ENCODE data around the gene KCNQ1.

The KCNQ1 gene

GRCh38 chr11:2569731-2570210 lies 125.0 kb downstream of the KCNQ1 start:
- DNase-seq (ENCODE audit: low read depth), result no peak

- DNase-seq (ENCODE audit: low read depth), result no peak
Measured at GRCh38 chr11:2570211-2570811, 125.5 kb downstream of the KCNQ1 start.

- no peak for DNase-seq (ENCODE audit: low read depth)
Measured at GRCh38 chr11:2570841-2571597, 126.2 kb downstream of the KCNQ1 start.

GRCh38 chr11:2571598-2572281 lies 126.9 kb downstream of the KCNQ1 start:
- no peak for DNase-seq (ENCODE audit: low read depth)

GRCh38 chr11:2572491-2573239 lies 127.9 kb downstream of the KCNQ1 start:
- DNase-seq (ENCODE audit: low read depth), result no peak

DNA sequence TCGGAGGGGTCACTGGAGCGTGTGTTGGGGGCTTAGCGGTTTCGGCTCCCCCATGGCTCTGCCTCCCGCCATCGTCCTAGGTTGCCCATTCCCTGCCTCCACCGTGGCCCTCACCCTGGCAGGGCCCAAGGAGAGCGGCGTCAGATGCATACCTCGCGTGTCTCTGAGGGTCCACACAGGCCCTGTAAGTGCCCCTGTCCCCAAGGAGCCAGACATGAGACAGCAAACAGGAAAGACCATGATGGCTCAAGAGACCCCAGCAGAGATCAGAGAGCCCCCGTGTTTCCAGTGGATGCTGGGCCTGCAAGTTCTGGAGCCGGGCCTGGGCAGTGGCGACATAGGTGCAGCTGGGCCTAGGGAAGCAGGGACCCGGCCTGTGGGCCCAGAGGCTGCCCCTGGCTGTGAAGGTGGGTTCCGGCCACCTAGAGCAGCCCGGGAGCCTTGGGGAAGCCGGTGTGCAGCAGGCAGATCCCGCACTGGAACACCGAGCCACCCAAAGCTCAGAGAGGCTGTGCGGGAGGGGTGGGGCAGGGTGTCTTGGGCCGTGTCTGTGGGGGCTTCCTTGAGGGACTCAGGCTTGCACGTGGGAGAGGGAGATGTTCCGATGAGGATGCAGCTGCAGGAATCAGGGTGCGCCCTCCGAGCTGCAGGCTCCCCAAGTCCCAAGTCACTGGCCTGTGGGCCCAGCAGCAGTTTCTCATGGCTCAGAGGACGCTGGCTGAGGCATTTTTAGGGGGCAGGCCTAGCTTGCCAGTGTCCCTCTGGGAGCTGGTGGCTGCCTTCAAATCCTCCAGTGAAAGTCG lies 128.6 kb downstream of the KCNQ1 start:
- DNase-seq (ENCODE audit: low read depth), result no peak

DNA sequence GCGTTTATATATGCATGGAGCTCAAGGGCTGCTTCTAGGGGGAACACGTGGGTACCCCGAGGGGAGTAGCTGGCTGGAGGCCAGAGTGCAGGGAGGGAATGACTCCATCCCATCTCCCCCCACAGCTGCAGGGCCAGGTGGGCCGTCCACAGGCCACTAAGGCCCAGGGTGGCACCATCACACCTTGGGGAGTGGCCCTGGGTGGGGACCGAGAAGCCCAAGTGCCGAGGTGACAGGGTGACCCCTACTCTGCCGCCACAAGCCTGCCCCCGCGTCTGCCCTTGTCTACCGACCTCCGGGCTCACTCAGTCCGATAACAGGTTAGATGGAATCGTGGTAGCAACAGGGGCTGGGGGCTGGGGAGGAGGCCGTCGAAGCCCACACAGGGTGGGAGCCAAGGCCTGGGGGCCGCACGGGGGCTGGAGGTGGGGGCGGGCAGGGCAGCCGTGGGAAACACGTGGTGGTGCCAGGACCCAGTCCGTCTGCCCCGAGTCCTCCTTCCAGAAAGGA lies 129.3 kb downstream of the KCNQ1 start:
- no peak for DNase-seq (ENCODE audit: low read depth)

DNA sequence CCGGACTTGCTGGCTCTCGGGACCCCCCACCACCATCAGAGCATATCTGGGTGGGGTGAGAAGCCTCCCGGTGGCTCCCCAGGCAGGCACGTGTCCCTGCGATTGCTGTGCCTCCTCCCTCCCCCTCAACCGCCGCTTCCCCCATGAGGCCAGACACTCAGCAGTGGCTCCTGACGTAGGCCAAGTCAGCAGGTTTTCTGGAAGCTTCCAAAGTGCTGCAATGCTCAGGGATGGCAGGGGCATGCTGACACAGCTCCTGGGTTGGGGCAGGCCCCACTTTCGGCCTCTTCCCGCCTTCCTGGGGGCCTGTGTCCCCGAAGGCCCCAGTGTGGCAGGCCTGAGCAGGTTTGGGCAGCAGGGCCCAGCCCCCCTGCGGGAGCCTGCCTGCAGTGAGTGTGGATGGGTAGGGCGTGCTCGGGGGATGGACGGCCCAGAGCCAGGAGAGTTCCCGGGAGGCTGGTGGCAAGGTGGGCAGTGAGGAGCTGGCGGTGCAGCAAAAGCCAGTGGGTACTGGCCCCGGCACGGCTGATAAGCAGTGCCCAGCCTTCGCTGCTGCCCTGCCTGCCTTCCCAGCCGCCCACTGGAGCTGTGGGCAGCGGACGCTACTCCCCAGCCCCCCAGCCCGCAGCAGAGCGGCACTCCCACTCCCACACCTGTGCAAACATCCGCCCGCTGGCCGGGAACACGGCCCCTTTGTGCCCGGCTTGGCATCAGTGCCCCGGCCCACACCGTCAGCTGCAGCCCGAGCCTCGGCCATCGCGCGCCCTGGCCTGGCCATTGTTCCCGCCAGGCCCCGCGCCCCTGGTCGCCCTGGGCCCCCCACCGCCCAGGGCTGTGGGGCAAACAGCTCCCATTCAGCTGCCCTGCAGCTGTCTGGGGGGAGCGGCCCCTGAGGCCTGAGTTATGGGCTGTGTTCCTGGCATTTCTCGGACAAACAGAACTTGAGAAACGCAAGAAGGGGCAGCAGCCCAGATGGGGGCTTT lies 130.0 kb downstream of the KCNQ1 start:
- no peak for DNase-seq (ENCODE audit: low read depth)

DNA sequence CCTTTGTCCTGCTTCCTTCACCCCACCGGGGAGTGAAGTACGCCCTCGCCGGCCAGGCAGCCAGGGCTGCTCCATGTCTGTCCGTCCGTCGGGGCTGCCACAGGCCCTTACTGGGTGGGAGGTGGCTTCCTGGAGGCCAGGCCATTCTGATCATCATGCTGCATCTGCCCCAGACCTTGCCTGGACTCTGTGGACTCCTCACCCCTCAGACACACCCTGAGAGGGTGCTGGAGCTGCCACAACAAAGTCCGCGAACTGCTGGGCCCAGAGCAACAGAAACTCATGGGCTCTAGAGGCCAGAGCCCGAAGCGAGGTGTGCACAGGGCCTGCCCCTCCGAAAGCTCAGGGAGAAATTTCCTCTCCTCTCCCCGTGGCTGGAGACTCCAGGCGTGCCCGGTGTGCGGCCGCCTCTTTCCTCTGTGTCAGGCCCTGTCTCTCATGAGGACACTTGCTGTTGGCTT lies 130.8 kb downstream of the KCNQ1 start:
- DNase-seq (ENCODE audit: low read depth), result no peak

DNA sequence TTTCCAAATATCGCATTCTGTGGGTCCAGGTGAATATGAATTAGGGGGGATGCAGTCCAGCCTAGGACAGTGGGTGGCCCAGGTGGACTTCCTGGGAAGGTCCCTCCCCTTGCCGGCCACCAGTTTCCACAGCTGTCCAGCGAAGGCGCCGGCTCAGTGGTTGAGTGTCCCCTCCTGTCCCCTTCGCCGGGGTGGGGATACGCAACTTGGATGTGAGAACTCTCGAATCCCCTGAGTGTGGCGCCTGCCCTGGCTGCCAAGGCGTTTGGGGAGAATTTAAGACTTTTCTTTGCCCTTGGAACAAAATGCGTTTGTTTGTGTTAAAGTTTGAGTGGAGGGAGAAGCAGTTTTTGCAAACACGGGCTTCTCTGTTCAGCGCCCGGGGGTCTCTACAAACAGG lies 131.3 kb downstream of the KCNQ1 start:
- no peak for DNase-seq (ENCODE audit: low read depth)

GRCh38 chr11:2576549-2576948 lies 131.7 kb downstream of the KCNQ1 start:
- no peak for DNase-seq (ENCODE audit: low read depth)

- no peak for DNase-seq (ENCODE audit: low read depth)
Measured at GRCh38 chr11:2577031-2577990, 132.5 kb downstream of the KCNQ1 start.

GRCh38 chr11:2577991-2578928 lies 133.5 kb downstream of the KCNQ1 start:
- no peak for DNase-seq (ENCODE audit: low read depth)

- no peak for DNase-seq (ENCODE audit: low read depth)
Measured at GRCh38 chr11:2578929-2579270, 134.1 kb downstream of the KCNQ1 start.

GRCh38 chr11:2579315-2580060 lies 134.7 kb downstream of the KCNQ1 start:
- DNase-seq (ENCODE audit: low read depth), result no peak

DNA sequence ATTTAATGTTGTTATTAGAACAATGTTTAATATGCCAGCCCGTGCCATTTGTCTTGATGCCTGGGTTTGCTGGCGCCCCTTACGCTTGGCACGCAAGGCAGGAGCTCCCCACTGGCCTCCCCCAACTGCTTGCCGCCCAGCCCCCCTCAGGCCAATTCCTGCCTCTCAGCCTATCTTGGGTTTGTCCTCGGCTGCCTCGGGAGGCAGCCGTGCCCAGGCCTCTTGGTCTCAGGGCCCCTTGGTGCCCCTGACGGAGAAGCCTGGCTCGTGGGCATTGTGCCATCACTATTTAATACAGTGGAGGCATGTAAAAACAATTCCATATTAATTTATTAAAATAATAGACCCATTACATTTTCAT lies 135.2 kb downstream of the KCNQ1 start:
- DNase-seq (ENCODE audit: low read depth), result no peak

GRCh38 chr11:2580571-2581001 lies 135.8 kb downstream of the KCNQ1 start:
- DNase-seq (ENCODE audit: low read depth), result no peak
